GM12875 (cell line): Measurements from ENCODE around the gene SSRP1.

Experiments used
- H3K4me3 ChIP-seq: one replicate; pipeline ENCODE4 v1.5.1; 2011; ENCODE audit warnings: low read depth, low read length, control low read depth
- TF ChIP-seq, protein P1 (sequence below): IDR thresholded peaks from 2 replicates; pipeline ENCODE4 v1.5.1; 2011; ENCODE audit warnings: low read depth, mild to moderate bottlenecking, control low read depth, inconsistent platforms, low read length, moderate library complexity, borderline replicate concordance; ENCODE audit not compliant: insufficient read depth

SSRP1 gene

DNA sequence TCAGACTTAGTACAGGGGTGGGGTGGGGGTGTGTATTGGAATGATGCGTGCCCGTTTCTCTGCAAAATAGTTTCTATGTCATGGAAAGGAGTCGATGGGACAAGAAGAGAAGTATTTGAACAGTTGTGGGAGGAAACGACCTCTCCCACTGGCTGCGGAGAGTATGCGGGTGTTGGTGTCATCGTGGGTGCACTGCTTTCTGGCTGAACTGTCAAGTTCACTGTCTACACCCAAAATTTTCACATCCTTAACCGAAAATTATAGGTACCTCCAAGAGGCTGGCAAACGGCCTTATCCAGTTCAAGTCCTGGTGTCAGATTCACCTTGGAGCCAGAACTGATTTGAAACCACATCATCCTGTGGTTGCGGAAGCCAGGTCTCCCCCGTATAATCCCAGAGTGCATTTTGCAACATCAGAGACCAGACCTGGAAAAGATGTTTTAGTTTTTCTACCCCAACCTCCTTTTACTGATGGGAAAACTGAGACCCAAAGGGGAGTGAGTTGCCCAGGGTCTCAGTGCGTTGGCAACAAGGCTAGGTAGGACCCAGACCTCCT lies 497 bp upstream of the SSRP1 start:
- H3K4me3 ChIP-seq = peak overlapping the region; percentile 78
- TF ChIP-seq, protein P1, sequence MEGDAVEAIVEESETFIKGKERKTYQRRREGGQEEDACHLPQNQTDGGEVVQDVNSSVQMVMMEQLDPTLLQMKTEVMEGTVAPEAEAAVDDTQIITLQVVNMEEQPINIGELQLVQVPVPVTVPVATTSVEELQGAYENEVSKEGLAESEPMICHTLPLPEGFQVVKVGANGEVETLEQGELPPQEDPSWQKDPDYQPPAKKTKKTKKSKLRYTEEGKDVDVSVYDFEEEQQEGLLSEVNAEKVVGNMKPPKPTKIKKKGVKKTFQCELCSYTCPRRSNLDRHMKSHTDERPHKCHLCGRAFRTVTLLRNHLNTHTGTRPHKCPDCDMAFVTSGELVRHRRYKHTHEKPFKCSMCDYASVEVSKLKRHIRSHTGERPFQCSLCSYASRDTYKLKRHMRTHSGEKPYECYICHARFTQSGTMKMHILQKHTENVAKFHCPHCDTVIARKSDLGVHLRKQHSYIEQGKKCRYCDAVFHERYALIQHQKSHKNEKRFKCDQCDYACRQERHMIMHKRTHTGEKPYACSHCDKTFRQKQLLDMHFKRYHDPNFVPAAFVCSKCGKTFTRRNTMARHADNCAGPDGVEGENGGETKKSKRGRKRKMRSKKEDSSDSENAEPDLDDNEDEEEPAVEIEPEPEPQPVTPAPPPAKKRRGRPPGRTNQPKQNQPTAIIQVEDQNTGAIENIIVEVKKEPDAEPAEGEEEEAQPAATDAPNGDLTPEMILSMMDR = no peak

DNA sequence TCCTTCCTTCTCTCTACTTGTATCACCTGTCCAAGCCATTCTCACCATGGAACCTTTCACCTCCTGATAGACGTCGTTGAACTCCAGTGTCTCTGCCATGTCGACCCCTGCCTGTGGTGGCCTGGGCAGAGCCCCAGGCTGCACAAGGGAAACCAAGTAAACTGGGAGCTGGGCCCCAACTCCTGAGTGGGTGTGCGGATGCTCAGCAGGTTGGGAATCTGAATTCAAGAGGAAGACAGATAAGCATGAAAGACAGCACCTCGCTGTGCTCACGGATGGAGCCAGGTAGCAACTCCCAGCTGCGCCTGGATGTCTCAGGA lies 709 bp downstream of the SSRP1 start:
- TF ChIP-seq, protein P1 = no peak
- H3K4me3 ChIP-seq = peak overlapping the region; percentile 78

DNA sequence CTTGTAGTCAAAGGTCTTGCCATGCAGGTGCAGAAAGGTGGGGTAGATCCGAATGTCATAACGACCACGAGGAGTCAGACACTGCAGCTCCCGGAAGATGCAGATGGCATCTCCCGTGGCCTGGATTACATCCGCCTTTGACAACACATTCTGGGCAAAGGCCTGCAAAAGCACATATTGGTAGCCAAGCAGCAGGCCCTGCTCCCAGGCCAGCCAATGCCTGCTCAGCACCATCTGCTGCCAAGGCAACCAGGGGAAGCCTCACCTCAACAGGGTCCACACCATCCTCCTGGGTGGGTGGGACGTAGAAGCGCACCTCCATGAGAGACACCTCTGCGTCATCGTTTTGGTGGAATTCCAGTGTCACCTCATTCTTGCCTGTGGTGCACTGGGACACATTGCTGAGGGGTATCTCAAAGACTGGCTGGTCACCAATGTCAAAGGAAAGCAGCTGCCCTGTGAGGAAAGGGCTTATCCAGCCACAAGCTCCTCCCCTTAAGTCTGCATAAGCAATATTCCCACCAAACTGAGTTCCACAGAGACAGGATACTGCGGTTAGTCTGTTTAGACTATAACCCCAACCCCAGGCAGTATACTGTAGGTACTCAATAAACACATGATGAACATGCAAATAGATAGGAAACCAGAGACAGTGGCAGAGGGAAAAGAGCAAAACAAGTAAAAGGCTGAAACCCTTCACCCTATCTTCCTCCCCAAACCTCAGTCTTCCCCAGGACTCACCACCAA lies 2.8 kb downstream of the SSRP1 start:
- TF ChIP-seq, protein P1 = no peak
- no peak overlapping the region for H3K4me3 ChIP-seq

DNA sequence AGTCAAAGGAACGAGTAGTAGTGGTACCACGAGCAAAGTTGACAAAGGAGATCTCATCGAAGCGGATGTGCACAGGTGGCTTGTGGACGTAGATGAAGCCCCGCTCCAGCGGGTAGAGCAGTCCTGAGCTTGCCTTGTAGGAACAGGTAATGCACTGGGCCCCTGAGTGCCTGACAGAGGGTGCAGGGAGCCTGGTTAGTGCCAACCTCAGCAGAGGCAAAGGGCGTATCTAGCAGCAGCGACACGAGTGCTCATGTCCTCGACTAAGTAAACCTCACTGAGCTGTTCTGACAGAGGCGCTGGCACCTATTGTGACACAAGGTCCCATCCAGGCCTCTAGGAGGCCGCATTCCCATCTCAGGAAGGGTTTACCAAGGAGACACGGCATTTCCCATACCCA lies 4.0 kb downstream of the SSRP1 start:
- TF ChIP-seq, protein P1 = no peak
- no peak overlapping the region for H3K4me3 ChIP-seq

DNA sequence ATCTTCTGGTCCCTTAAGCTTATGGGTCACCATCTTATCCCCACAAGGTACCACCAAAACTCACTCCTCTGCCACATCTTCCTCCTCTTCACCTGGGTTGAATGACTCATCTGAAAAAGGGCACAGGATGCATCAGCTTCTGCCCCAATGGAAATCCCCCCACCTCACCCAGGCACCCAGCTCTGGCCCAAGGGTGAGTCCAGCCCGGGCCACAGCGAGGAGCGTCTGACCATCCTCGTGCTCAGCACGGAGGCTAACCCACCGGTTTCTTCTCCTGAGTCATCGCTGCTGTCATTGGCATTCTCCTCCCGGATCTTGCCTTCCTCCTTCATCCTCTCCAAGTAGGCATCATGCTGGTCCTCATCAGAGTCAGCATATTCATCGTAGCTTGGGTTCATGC lies 5.7 kb downstream of the SSRP1 start:
- TF ChIP-seq, protein P1 = no peak
- H3K4me3 ChIP-seq = no peak overlapping the region

DNA sequence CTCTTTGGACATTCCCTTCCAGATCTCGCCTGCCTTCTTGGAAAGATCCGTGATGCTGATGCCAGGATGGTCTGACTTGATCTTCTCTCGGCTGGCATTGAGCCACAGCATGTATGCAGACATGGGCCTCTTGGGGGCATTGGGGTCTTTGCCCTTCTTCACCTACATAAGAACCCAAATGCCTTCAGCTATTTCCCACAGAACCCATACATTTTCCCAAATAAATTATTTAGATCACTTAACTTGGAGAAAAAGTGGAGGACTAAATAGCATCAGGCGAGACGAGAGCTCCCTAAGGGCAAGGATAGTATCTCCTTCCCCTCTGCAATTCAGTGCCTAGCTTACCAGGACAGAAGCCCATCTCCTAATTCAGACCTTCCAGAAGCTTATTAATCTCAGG lies 8.0 kb downstream of the SSRP1 start:
- TF ChIP-seq, protein P1 = no peak
- H3K4me3 ChIP-seq = no peak overlapping the region

DNA sequence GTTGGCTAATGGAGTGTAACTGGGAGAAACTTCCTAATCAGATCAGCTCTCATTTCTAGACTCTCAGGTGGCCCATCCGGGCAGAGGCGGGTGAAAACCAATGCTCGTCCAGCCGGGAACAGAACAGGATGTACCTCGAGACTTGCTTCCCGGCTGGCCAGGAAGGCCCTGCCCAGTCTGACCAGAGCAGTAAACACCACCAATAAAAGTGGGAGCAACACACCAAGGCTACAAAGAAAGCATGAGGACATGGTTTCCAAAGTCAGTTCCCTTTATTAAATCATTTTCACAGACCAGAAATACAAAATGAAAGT lies 10.0 kb downstream of the SSRP1 start:
- TF ChIP-seq, protein P1 = no peak

More for the DNA sequence above, 10.0 kb downstream of the SSRP1 start:
- peak overlapping the region; percentile 45 for H3K4me3 ChIP-seq
